ENCODE measurements around the gene NCDN. TPM values are rescaled to one million over a fixed set of nuclear protein-coding genes. Genes with fewer than 3 reads are reported as not detected.

NCDN gene
- total RNA-seq, 1 donor from 2014 or later = 8.5 TPM

DNA sequence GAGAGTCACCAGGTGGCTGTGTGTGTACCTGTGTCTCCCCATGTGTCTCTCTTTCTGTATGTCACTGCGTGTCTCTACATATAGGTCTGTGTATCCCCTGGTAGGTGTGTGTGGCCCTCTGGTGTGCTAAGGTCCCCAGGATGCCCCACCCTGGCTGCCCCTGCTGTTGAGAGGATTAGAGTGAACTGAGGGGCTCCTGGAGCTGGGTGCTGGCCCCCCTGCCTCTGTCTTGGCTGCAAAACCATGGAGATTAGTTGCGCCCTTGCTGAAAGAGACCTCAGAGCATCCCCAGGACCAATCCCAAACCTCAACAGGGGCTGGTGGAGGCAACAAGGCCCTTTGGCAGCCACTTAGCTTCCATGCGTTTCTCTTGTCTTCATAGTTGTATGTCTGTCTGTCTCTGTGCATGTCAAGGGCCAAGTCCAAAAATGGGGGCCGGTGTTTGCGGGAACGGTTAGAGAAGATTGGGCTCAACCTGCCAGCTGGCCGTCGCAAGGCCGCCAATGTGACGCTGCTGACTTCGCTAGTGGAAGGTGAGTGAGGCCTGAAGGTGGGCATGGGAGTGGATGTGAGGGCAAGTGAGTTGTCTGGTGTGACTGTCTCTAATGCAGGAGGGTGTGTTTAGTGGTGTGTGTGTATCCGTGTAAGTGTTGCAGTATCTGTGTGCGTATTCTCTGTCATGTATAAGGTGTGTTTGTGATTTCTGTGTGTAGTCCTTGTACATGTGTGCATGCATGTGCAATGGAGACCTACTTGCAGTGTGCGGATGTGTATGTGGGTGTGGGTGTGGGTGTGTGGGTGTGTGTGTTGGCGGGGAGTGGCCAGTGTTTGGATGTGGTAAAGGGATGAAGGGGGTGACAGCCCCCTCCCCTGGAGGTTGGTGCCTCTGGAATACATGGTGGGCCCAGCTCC, 32.2 kb downstream of the NCDN start:
- no peak for DNase-seq (ENCODE audit: low read depth in 2 of 2)

DNA sequence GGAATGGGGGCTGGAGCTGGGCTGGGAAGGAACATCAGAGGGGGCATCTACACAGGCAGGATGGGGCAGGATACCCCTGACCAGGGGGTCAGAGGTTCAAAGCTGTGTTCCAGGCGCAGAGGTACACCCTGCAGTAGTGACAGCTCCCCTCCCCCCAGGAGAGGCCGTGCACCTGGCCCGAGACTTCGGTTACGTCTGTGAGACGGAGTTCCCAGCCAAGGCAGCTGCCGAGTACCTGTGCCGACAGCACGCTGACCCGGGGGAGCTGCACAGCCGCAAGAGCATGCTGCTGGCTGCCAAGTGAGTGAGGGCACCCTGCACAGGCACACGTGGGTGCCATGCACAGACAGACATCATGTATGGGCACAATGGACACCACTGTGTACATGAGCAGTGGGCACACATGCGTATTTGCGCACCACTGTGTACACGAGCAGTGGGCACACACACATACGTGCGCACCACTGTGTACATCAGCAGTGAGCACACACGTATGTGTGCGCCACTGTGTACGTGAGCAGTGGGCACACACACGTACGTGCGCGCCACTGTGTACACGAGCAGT, 33.0 kb downstream of the NCDN start:
- DNase-seq (ENCODE audit: low read depth in 2 of 2) = no peak

DNA sequence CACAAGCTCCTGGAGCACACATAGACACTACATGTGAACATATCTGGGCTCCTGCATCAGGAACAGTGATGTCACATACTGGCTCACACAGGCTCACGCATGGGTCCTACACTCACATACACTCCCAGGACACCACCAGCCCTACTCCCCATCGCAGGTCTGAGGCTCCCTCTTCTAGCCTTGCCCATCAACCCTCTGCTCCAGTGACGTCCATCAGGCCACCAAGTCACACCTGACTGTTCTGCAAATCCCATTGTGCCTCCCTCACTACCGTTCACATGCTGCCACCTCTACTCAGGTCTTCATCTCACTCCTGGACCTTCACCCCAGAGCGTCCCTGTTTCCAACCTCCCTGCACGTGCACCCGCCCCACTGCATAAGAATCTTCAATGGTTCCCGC, 33.6 kb downstream of the NCDN start:
- no peak for DNase-seq (ENCODE audit: low read depth in 2 of 2)

DNA sequence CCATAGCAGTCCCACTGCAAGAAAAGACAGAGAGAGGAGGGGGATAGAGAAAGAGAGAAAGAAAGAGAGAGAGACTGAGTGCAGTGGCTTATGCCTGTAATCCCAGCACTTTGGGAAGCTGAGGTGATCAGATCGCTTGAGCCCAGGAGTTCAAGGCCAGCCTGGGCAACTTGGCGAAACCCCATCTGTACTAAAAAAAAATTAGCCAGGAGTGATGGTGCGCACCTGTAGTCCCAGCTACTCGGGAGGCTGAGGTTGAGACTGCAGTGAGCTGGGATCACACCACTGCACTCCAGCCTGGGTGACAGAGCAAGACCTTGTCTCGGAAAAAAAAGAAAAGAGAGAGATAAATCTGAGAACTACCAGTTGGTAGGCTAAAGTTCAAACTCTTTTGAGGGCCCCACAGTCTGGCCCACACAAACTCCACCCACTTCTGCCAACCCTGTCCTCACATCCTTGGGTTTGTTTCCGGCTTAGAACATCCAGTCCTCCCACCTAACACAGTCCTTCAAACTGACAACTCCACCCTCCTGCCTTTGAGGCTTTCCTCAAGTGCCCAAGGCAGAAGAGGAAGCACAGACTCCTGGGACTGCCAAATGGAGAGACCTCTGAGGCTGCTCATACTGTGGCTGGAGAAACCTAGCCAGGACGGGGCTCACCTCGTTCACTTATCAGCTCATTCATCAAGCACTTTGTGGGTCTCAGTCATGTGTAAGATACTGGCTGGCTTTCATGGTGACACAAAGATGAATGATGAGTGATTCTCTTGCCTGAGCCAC, 35.6 kb downstream of the NCDN start:
- DNase-seq (ENCODE audit: low read depth in 2 of 2) = no peak

- no peak for DNase-seq (ENCODE audit: low read depth in 2 of 2)
These were observed 36.6 kb downstream of the NCDN start for GRCh38 chr1:35594005-35594760.

GRCh38 chr1:35595684-35596083, 38.1 kb downstream of the NCDN start:
- DNase-seq (ENCODE audit: low read depth in 2 of 2) = no peak

DNA sequence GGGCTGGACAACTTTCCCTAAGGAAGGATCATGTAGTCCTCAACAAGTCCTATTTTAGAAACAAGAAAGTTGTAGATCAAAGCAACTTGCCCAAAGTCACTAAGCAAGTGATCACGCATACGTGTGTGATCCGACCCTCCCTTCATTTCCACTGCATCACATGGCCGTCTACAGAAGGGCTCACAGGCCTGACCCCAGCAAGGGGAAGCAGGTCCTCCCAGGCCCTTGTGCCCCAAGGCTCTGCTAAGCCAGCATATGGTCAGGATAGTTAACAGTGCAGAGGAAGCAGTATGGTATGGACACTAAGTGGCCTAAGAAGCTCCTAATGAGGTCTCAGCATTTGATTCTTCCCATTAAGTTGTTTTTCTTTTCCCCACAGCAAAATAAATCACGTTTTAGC, 40.3 kb downstream of the NCDN start:
- no peak for DNase-seq (ENCODE audit: low read depth in 2 of 2)

GRCh38 chr1:35598895-35599294, 41.3 kb downstream of the NCDN start:
- DNase-seq (ENCODE audit: low read depth in 2 of 2) = no peak

DNA sequence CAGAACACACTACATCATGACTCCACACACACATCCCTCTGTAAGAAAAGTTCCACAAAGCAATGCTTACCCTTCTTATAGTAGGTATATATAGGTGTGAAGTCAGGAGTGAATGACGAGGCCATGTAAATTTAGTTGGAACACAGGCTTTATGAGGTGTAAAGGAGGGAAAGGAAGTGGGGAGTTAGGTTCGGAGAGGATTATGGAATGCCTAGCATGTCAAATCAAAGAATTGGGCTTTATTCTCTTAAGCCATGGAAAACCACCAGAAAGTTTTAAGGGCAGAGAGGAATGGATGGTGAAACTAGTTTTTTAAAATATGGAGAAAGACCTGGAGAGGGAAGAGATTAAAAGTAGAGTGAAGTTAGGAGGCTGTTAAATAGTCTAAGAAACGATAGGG, 41.8 kb downstream of the NCDN start:
- no peak for DNase-seq (ENCODE audit: low read depth in 2 of 2)

DNA sequence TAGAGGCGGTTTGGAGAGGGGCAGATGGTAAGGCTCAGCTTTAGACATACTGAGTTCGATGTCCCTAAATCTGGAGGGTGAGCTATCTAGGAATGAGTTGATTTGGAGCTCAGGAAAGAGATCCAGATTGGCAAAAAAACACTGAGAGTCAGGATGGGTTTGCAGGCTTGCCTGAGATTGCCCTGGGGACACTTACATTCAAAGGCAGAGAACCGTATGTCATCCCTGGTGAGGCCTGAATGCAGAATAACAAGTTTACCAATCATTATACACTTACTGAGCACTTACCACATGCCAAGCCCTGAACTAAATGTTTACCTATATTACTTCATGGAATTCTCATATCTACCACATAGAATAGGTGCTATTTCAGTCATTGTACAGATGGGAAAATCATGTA, 43.0 kb downstream of the NCDN start:
- DNase-seq (ENCODE audit: low read depth in 2 of 2) = no peak

- no peak for DNase-seq (ENCODE audit: low read depth in 2 of 2)
These were observed 45.9 kb downstream of the NCDN start for GRCh38 chr1:35603468-35603867.

GRCh38 chr1:35603941-35604340, 46.3 kb downstream of the NCDN start:
- DNase-seq (ENCODE audit: low read depth in 2 of 2) = no peak

- DNase-seq (ENCODE audit: low read depth in 2 of 2) = no peak
These were observed 47.7 kb downstream of the NCDN start for GRCh38 chr1:35605071-35605866.

- DNase-seq (ENCODE audit: low read depth in 2 of 2) = no peak
These were observed 48.2 kb downstream of the NCDN start for GRCh38 chr1:35605867-35606182.

DNA sequence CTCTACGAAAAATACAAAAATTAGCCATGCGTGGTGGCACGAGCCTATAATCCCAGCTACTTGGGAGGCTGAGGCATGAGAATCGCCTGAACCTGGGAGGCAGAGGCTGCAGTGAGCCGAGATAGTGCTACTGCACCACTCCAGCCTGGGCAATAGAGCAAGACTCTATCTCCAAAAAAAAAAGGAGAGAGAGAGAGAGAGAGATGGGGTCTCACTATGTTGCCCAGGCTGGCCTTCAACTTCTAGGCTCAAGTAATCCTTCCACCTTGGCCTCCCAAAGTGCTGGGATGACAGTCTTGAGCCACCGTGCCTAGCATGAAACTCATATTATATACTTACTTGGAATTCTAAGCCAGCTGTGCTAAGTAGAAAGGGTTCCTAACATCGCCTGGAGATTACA, 54.1 kb downstream of the NCDN start:
- no peak for DNase-seq (ENCODE audit: low read depth in 2 of 2)

- DNase-seq (ENCODE audit: low read depth in 2 of 2) = peak in 1 of 2 donors; percentile 43
These were observed 57.8 kb downstream of the NCDN start for GRCh38 chr1:35615440-35615839.

Other genes starting within 250 kb of the NCDN start
- gene KIAA0319L, start 396 bp upstream of the NCDN start, total RNA-seq = 29.2 and 31.5 TPM in 2 replicates
- under 0.01 TPM in 2 replicates for gene TFAP2E, start 15.5 kb downstream of the NCDN start, total RNA-seq
- gene PSMB2, start 83.7 kb downstream of the NCDN start, total RNA-seq = 13.5 and 17.9 TPM in 2 replicates
- gene C1orf216, start 161.1 kb downstream of the NCDN start, total RNA-seq = 12.2 and 17.1 TPM in 2 replicates
- gene CLSPN, start 212.2 kb downstream of the NCDN start, total RNA-seq = 3.0 and 7.6 TPM in 2 replicates